AG08396 (cell line): ENCODE data around the gene TMEM259.
A peak's percentile ranks its signal among the peaks of the same experiment; 100 is the strongest.
"Not testable (repeated sequence)": the region's sequence is repeated elsewhere in the genome, so short reads cannot be mapped to it uniquely, and the experiment has no call there.

ENCODE experiments used
- DNase-seq: peaks from one replicate; pipeline ENCODE4 v3.0.0; 2012; ENCODE audit warnings: low spot score, mixed read lengths

The TMEM259 gene

GRCh38 chr19:1039646-1040475 lies 18.9 kb upstream of the TMEM259 start, which contains the start of gene ABCA7:
Gene ABCA7 (plus strand): TSS chr19:1040107. CDS start chr19:1041362, 1,255 bp downstream.
- DNase-seq: peak; percentile 95

GRCh38 chr19:1038978-1039645 lies 18.2 kb upstream of the TMEM259 start:
- no peak for DNase-seq

GRCh38 chr19:1037621-1038064 lies 16.7 kb upstream of the TMEM259 start:
- no peak for DNase-seq

GRCh38 chr19:1035998-1036621 lies 15.2 kb upstream of the TMEM259 start:
- no peak for DNase-seq

GRCh38 chr19:1032264-1032867 lies 11.4 kb upstream of the TMEM259 start:
- no peak for DNase-seq

- DNase-seq: peak; percentile 95
Measured at GRCh38 chr19:1028062-1028926, 7.4 kb upstream of the TMEM259 start.

GRCh38 chr19:1027650-1028061 lies 6.7 kb upstream of the TMEM259 start:
- DNase-seq: no peak

- no peak for DNase-seq
Measured at GRCh38 chr19:1026783-1027649, 6.1 kb upstream of the TMEM259 start.

- peak; percentile 90 for DNase-seq
Measured at GRCh38 chr19:1025960-1026782, 5.2 kb upstream of the TMEM259 start, which contains the start of gene CNN2. Gene CNN2 (plus strand): TSS chr19:1026608. CDS start chr19:1026662, 54 bp downstream.

GRCh38 chr19:1025080-1025479 lies 4.2 kb upstream of the TMEM259 start:
- not testable (repeated sequence) for DNase-seq

- not testable (repeated sequence) for DNase-seq
Measured at GRCh38 chr19:1023883-1024188, 2.9 kb upstream of the TMEM259 start.

GRCh38 chr19:1019980-1020867 lies 699 bp downstream of the TMEM259 start:
- no peak for DNase-seq

- no peak for DNase-seq
Measured at GRCh38 chr19:1019616-1019961, 1.3 kb downstream of the TMEM259 start.

GRCh38 chr19:1018932-1019615 lies 1.8 kb downstream of the TMEM259 start:
- no peak for DNase-seq

- DNase-seq: no peak
Measured at GRCh38 chr19:1018393-1018792, 2.5 kb downstream of the TMEM259 start.

GRCh38 chr19:1017906-1018305 lies 3.0 kb downstream of the TMEM259 start:
- DNase-seq: no peak

GRCh38 chr19:1017115-1017905 lies 3.6 kb downstream of the TMEM259 start:
- no peak for DNase-seq
